HPDE6-E6E7 (cell line): ENCODE data around the gene UBE2H.

ENCODE experiments used
- DNase-seq: peaks from one replicate; pipeline ENCODE4 v3.0.0; 2011; ENCODE audit warnings: missing footprints; ENCODE audit errors: extremely low spot score

Gene UBE2H

DNA sequence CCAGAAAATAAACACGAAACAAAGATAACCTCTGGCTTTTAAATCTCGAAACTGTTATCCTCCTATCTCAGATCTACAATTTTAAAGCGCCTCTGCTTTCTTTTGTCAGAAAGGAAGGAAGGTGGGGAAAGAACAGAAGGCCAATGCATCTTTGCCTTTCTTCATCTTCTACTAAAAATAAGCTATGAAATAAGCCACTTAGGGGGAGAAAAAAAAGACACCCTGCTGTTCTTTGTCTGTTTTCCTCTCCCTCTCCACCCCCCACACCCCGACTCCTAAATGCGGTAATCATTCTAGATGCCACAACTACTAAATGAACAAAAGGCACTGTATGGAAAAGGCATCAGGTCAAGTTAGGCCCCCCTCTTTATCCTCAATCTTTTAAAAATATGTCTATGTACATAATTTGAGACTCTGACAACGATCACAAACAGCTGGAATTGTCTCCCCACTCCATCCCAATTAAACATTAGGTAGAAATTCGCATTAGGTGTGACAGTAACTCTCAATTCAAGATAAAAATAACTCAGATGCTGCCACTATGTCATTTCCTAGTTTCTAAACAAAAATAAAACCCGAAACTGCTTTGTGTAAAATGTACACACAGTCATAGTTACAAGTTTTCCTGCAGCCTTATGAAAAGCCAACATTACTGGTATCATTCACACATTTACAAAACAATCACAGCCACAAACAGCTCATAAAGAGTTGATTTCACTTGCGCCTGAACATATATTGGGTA, 2.4 kb downstream of the UBE2H start:
- DNase-seq = no peak

DNA sequence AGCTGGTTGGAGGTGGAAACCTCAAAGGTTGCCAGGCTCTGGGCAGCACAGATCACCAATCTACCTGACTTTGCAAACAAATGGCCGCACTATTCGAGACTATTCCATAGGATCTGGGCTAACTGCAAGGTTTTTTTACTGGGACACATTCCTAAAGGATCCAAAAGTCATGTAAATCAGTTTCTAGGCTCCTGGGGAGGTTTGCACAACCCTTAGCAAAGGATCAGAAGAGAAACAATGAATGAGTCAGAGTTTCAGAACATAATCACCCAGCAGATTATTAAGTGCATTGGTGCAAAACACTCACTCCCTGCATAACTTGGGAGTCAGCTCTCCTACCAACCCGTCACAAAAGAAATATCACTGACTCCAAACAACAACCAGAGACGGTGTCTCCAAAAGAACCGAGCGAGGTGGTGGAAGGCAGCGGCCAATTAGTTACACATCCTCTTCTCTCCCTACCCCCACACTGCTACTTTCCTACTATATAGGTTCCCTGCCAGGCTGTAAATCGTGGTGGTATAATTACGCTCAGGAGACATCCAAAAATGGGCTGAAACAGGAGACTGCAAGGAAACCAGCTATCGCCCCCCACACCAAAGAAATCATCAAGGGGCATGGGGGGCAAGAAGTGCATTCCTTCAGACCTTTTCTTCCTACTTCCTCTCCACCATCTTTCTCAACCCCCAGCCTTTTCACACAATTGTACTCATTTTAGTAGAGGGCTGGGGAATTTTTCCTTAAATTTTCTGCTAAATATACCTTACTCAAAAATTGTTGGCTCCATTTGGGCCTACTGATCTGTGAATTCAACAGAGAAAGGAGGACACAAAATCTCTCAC, 3.2 kb downstream of the UBE2H start:
- peak; percentile 75 for DNase-seq

DNA sequence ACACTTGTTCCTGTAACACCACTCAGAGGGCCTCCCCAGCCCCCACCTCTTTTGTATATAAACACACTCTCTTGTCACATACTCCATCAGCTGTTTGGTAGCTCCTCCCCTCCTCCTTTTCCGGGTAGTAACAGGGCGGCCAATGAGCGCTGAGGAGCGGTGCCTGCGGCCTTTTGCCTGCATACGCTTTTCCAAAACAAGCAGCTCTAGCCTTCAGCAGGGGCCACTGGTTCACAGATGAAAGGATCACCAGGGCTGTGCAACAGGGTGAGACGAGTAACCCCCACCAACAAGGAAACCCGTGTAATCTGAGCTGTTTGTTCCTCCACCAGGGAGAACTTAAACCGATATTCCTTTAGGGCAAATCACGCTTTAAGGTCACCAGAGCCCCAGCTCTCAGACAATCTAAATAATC, 3.9 kb downstream of the UBE2H start:
- peak; percentile 87 for DNase-seq

DNA sequence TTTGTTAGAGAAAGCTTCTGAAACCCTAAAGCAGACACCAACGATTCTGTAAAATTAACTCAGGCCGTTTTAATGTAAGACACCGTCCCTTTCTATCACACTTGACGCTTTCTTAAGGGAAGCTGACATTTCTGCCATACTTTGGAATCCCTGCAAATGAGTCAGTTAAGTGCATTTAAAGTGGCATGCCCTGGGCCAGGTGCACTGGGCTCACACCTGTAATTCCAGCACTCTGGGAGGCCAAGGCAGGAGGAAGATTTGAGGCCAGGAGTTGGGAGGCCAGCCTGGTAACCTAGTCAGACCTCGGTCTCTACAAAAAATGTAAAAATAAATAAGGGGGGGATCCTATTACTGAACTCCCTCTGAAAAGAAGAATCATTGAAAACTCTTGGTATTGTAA, 4.4 kb downstream of the UBE2H start:
- no peak for DNase-seq

DNA sequence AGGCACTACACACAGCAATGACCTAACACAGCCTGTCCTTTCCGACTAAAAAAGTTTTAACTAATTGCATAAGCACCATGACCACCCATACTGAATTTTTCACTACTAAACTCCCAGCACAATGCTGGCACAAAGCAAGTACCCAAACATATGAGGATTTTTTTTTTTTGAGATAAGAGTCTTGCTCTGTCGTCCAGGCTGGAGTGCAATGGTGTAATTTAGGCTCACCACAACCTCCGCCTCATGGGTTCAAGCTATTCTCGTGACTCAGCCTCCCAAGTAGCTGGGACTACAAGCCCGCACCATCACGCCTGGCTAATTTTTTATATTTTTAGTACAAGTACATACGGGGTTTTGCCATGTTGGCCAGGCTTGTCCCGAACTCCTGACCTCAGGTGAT, 5.1 kb downstream of the UBE2H start:
- DNase-seq = no peak

DNA sequence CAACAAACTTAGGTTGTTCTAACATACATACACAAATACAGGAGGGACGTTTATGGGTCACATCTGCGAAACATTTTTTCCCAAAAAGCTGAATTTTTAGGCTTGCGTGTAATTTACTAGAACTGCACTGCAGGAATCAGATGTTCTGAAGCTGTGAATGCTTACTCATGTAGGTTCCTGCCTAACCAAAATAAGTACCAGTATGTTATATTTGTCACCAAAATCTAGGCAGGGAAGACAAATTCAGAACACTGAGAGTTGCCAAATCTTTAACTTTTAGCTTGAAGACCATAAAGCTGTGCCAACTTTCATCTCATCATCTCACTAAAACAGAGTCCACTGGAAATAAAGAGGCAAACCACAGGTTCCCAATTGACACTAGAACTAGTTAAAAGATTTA, 5.7 kb downstream of the UBE2H start:
- DNase-seq = no peak

DNA sequence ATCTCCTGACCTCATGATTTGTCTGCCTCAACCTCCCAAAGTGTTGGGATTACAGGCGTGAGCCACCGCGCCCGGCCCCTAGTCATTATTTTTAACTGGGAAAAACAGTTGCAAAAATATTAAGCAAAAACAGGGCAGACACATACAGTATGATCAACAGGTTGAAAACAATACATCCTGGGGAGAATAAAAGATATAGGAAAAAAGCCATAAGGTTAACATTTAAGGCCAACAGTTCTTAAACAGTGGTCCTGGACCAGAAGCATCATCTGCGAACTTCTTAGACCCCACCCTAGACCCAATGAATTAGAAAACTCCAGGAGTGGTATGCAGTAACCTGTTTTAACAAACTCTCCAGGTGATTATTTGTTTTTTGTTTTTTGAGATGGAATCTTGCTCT, 6.5 kb downstream of the UBE2H start:
- no peak for DNase-seq

DNA sequence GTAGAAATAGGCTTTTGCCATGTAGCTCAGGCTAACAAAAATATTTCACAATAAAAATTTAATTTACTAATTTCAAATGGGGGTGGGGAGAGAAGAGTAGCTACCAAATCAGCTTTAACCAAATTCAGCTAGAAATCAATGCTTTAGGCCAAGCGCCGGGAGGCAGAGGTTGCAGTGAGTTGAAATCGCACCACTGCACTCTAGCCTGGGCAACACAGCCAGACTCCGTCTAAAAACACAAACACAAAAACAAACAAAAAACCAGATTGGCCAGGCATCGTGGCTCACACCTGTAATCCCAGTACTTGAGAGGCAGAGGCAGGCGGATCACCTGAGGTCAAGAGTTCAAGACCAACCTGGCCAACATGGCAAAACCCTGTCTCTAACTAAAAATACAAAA, 9.4 kb downstream of the UBE2H start:
- no peak for DNase-seq

DNA sequence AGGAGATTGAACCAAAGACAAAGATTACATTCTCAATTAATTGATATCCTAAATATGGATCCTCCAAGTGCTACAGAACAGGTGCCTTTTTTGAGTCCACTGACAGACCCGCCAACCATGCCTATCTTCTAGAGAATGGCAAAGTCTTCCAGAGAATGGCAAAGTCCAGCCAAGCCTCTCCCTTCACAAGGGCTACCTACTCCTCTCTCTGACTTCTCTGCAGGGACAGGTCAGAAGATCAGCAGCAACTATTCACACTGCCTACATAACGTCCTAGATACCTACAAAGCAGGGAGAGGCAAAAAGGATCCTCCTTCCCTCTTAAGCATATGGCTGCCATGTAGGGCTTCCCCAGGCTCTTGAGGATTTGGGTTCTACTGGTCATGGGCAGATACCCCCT, 12.4 kb downstream of the UBE2H start:
- DNase-seq = no peak

DNA sequence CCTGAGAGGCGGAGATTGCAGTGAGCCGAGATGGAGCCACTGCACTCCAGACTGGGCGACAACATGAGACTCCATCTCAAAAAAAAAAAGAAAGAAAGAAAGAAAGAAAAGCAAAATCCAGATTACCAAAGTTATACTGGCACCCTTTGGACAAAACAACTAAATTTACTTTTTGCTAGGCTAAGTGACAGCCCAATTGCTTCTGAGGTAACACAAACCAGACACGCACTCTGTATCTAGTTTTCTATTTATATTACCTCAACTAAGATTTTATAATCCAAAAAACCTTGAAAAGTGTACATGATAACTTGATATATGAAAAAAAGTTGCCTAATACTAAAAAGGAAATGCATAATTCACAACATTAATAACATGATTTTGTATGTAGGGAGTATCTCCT, 12.9 kb downstream of the UBE2H start:
- no peak for DNase-seq

DNA sequence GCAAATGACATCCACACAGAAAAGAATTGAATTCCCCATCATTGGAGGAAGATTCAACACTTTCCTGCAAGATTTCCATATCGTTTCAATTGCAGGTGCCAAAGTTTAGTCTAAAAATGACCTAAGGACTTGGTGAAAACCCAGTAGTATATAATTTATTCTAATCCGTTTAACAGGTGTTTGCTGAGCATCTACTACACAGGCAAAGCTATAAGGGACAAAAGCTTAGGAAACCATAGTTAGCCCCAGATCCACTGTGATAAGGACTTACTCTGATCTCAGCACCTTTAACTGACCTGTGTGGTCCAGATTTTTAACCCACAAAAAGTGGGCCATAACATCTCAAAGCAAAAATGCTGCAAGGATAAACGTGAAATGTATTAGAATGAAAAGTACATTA, 19.1 kb downstream of the UBE2H start:
- DNase-seq = no peak

DNA sequence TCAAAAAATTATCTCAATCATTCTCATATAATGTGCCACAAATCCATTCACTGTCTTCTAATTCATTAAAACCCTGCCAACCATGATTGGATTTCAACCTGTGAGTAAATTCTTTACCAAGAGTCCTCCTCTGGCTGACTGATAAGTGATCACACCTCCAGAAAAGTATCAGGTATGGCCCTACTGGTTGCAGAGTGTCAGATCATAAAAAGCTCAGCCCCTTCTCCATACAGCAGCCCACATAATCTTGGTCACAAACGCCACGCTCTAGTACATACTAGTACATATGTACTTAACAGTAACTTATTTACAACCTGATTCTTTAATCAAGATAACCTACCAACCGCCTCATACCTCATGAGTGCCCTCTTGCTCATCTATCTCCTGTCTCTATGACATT, 26.1 kb downstream of the UBE2H start:
- no peak for DNase-seq

DNA sequence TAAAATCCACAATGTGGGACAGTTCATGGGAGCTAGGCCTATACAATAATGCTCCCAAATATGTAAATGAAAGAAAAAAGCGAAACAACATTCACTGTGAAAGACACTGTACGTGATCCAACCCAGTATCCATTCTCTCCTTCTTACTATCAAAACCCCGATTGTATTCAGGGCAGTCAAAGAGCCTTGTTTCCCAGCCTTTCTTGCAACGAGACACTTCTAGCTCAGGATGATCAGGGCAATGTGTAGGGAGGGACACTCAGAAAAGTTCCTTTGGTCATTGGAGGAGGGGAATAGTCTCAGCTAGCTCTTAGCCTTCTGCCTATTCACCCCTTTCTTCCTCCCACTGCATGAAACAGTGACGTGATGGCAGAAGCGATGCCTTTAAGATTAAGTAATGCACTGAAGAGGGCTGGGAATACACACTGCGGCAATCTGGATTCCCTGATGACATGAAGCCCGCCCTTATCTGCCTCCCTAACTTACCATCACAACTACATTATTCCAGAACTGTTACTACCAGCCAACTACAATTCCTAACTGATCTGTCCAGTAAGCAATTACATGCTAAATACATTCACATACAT, 27.3 kb downstream of the UBE2H start:
- DNase-seq = no peak

DNA sequence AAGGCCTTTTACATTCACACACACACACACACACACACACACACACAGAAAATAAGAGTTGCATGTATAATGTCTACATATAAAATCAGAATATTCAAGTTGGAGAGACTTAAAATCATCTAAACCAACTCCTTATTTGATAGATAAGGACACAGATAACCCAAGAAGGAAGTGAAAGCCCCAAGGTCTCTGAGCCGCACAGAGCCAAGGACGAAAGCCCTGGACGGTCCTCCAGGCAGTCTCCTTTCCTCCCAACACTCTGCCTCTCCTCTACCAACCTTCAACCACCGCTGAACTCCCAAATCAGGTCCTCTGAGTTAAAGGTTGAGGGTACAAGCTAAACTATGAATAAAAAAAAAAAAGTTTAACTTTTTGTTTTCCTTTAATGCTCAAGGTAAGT, 28.2 kb downstream of the UBE2H start:
- no peak for DNase-seq

DNA sequence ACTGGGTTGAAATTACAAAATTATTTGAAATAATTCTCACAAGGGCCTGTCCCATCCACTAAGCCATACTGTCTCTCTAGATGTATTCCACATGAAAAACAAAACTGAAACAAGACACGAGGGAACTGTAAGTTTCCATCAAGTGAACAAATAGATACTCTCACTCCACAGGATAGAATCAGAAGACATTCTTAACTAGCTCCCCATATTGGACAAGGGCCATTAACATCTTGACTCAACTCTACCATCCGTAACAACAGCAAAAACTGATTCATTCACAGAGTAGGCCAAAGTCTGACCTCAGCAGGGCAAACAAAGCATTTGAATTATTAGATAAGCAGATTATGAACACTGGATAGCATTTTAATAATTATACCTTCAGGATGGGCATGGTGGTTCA, 29.1 kb downstream of the UBE2H start:
- no peak for DNase-seq

DNA sequence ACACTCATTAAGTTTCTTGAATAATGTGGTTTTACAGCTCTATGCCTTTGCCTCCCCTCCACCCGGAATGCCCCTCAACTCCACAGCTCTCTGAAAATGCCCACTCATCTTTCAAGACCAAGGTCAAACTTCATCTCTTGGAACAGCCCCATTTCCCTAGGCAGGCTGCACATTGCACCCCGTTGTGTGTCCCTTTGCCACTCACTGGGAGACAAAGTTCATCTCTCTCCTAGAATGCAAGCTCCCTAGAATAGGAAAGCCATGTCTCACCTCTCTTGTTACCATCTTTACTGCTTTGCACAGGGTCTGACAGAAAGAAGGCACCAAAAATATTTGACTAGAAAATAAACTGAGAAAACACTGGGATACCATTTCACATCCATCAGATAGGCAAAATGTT, 33.3 kb downstream of the UBE2H start:
- DNase-seq = no peak

DNA sequence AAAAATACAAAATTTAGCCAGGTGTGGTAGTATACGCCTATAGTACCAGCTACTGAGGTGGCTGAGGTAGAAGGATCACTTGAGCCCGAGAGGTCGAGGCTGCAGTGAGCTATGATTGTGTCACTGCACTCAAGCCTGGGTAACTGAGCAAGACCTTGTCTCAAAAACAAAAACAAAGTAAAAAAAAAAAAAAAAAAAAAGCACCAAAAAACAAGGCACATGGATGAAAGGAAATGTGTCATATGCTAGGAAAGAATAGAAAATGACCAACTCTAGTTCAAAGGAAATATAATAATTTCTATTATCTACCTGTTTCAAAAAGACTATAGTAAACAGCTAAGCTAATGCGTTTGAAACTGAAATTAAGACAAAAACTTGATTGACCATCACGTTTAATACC, 33.8 kb downstream of the UBE2H start:
- no peak for DNase-seq

DNA sequence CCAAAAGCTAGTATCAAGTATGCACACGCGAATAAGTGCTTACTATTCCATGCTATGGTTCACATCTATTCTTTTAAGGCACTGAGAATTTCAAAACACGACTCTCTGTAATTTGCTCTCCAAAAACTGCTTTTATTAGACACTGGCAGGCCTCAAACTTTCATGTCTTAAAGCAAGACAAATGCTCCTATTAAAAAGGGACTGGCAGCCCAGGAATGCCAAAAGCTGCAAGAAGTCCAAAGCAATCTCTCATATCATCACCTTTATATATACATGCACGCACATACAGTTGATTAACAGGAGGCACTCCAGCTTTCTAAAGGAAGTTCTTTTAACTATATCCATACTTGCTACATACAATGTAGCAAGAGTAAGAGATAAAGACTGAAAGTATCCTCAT, 34.8 kb downstream of the UBE2H start:
- no peak for DNase-seq

DNA sequence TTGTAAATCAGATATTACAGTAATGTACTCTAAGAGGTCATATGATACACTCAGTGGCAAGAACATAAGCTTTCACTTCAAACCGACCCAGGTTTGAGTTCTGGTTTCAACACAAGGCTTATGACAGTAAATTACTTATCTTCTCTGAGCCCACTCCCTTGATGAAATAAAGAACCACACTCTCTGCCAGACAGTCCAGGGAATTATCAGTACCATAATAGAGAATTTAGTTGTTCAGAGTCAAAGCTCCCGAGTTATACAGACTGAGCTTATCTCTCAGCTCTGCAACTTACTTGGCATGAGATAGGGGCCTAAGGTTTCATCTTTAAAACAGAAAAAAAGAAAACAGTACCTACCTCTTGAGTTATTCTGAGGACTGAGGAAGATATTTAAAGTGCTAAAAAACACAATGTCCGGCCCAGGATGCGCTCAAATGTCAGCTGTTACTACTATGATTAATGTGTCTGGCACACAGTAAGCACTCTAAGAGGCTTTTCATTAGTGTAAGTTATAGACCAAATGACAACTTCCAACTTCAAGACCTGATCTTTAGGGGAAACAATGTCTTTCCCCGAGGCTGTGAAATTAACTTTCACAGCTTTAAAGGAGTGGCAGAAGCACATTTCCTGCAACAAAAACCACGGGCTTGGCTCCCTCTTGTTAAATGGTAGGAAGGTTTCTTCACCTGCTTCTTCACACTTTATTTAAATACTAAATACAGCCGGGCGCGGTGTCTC, 38.1 kb downstream of the UBE2H start:
- DNase-seq = no peak

DNA sequence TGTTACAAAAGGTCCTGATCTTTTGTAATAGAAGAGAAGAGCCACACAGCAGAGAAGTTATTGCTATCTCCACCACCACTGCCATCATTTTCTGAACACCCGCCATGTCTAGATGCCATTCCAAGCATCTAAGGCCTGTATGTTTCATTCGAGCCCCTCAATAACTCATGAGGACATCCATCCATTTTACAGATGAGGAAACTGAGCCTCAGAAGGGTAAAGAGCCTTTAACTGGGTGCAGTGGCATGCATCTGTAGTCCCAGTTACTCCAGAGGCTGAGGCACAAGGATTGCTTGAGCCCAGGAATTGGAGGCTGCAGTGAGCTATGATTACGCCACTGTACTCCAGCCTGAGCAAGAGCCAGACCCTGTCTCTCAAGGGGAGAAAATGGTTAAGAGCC, 39.3 kb downstream of the UBE2H start:
- no peak for DNase-seq

DNA sequence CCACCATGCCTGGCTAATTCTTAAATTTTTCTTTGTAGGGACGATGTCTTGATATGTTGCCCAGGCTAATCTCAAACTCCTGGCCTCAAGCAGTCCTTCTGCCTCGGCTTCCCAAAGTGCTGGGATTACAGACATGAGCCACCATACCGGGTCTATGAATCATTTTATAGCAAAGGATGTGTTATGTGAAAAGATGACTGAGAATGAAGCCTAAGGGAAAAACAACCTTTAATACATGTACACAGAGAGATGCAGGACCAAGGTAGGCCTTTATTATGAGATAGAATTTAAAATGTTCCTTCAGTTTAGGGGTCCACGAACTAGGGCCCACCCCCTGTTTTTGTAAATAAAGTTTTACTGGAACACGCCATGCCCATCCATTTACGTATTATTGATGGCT, 41.0 kb downstream of the UBE2H start:
- no peak for DNase-seq

DNA sequence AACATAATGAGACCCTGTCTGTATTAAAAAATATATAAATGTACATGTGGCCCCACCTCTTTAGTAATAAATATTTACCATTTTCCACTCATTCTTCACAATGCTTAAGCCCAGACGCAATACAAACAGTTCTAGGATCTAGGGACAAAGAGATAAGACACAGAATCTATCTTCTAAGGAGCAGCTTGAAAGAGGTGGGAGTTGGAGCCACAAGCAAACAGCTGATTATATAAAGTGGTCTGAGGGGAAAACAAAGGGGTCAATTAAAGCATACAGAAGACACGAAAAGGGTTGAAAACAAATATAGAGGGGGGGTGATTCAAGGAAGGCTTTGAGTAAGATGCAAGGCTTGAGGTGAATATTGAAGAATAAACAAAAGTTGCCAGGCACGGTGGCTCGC, 43.1 kb downstream of the UBE2H start:
- no peak for DNase-seq
